ENCODE measurements around the gene EXPH5.

Gene EXPH5

GRCh38 chr11:108561535-108561991 is 32.0 kb downstream of the EXPH5 start:
- TF ChIP-seq, protein P1, sequence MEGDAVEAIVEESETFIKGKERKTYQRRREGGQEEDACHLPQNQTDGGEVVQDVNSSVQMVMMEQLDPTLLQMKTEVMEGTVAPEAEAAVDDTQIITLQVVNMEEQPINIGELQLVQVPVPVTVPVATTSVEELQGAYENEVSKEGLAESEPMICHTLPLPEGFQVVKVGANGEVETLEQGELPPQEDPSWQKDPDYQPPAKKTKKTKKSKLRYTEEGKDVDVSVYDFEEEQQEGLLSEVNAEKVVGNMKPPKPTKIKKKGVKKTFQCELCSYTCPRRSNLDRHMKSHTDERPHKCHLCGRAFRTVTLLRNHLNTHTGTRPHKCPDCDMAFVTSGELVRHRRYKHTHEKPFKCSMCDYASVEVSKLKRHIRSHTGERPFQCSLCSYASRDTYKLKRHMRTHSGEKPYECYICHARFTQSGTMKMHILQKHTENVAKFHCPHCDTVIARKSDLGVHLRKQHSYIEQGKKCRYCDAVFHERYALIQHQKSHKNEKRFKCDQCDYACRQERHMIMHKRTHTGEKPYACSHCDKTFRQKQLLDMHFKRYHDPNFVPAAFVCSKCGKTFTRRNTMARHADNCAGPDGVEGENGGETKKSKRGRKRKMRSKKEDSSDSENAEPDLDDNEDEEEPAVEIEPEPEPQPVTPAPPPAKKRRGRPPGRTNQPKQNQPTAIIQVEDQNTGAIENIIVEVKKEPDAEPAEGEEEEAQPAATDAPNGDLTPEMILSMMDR (conservative IDR thresholded peaks at IDR 0.05; ENCODE audit: low read length) = no peak
- no peak overlapping the region for H3K4me3 ChIP-seq (ENCODE audit: low read length)
- peak; percentile 85 for DNase-seq (ENCODE audit: low read depth)

DNA sequence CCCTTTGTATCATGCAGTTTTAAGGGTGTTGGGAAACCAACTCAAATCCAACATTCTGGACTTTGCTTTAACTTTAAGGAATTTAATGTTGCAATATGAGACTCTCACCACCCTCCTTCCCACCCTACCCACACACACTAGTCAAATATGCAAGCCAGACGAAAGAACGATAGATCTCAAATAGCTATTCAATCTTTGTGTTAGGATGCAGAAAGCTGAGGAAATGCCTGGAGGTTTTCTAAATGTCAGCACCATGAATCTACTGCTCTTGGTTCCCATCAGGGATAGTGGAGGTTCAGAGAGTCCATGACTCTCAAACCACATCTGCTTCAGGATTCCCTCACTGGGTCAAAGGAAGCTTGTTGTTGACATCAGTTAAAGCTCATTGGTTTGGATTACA is 33.7 kb downstream of the EXPH5 start:
- H3K4me3 ChIP-seq (ENCODE audit: low read length) = no peak overlapping the region
- TF ChIP-seq, protein P1 (conservative IDR thresholded peaks at IDR 0.05; ENCODE audit: low read length) = no peak
- DNase-seq (ENCODE audit: low read depth) = peak; percentile 99

DNA sequence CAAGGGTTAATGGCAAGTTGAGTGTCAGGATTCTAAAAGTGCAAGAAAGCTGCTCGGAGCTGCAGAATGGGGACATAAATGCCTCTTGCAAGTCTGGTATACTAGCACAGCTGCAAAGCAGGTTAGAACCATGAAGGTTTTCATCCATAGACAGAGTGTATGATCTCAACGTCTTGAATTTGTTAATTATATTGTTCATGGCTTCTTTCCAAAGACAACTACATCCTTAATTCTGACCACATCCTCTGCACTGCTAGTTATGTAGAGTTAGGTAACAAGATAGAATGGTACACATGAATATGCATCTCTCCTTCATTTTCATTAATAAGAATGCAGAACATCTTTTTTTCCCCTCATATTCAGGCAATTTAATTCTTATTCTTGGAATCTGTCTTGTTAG is 34.2 kb downstream of the EXPH5 start:
- TF ChIP-seq, protein P1 (conservative IDR thresholded peaks at IDR 0.05; ENCODE audit: low read length) = no peak
- H3K4me3 ChIP-seq (ENCODE audit: low read length) = peak overlapping the region; percentile 6; the same call in 1 of the 2 replicates
- peak; percentile 88 for DNase-seq (ENCODE audit: low read depth)

DNA sequence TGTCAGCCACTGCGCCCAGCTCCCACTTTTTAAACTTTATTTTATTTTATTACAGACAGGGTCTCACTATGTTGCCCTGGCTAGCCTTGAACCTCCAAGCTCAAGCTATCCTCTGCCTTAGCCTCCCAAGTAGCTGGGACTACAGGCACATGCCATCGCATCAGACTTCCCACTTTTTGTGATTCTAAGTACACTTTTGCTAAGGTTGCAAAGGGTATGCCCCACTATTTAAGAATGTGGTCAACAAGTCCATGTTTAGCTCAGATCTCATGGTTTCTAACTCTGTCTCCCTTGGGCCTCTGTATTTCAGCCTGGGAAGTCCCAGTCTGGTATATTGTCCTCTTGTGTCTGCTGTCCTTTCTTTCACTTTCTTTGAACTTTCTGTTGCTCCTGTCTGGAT is 35.3 kb downstream of the EXPH5 start:
- DNase-seq (ENCODE audit: low read depth) = no peak
- H3K4me3 ChIP-seq (ENCODE audit: low read length) = no peak overlapping the region
- TF ChIP-seq, protein P1 (conservative IDR thresholded peaks at IDR 0.05; ENCODE audit: low read length) = no peak

- no peak overlapping the region for H3K4me3 ChIP-seq (ENCODE audit: low read length)
- TF ChIP-seq, protein P1 (conservative IDR thresholded peaks at IDR 0.05; ENCODE audit: low read length) = no peak
- DNase-seq (ENCODE audit: low read depth) = no peak
These were observed 37.5 kb downstream of the EXPH5 start for GRCh38 chr11:108556019-108556418.

- TF ChIP-seq, protein P1 (conservative IDR thresholded peaks at IDR 0.05; ENCODE audit: low read length) = no peak
- H3K4me3 ChIP-seq (ENCODE audit: low read length) = peak overlapping the region; percentile 1; the same call in 1 of the 2 replicates
- peak; percentile 59 for DNase-seq (ENCODE audit: low read depth)
These were observed 41.7 kb downstream of the EXPH5 start for GRCh38 chr11:108551651-108552462.

GRCh38 chr11:108549319-108549885 is 44.2 kb downstream of the EXPH5 start:
- H3K4me3 ChIP-seq (ENCODE audit: low read length) = no peak overlapping the region
- TF ChIP-seq, protein P1 (conservative IDR thresholded peaks at IDR 0.05; ENCODE audit: low read length) = no peak
- no peak for DNase-seq (ENCODE audit: low read depth)
